H1 (cell line): ENCODE measurements around the gene EXOSC6. TPM values are rescaled to one million over a fixed set of nuclear protein-coding genes. Genes with fewer than 3 reads are reported as not detected.
"Not testable (repeated sequence)": the region's sequence is repeated elsewhere in the genome, so short reads cannot be mapped to it uniquely, and the experiment has no call there.

ENCODE experiments used
- CTCF ChIA-PET: fragments of 300-600 bp; sonication (Branson Sonifier 250); formaldehyde crosslinking; loops from one replicate; lab custom pipeline; 2021; ENCODE audit not compliant: partially characterized antibody; lab: Charles Lee
- POLR2A ChIA-PET: fragments of 300-600 bp; sonication (Branson Sonifier 250); formaldehyde crosslinking; loops from one replicate; lab custom pipeline; 2021; ENCODE audit warnings: inconsistent platforms; ENCODE audit not compliant: partially characterized antibody; lab: Charles Lee
- DNase-seq, 2 experiments: peaks; one replicate each; pipeline versions ENCODE4 v3.0.0 to v3.0.0-alpha.2; 2010 to 2022; ENCODE audit warnings: low spot score in 2 of 2, low read depth in 1 of 2, mixed read lengths in 1 of 2
- FAIRE-seq: peaks from 2 replicates; lab custom pipeline; 2011; peaks lifted over from hg19 to GRCh38; lab: Jason Lieb, UNC
- H2AFZ ChIP-seq: 2 replicates; pipeline ENCODE4 v1.8.1; 2012; ENCODE audit warnings: low read length, inconsistent platforms
- H2AK5ac ChIP-seq: 2 replicates; pipeline ENCODE4 v1.6.1; 2013; ENCODE audit warnings: low read depth, low read length
- H2BK120ac ChIP-seq: replicated peaks from 2 replicates; pipeline ENCODE3; 2013; ENCODE audit warnings: low read depth, low read length, inconsistent platforms
- H2BK12ac ChIP-seq: 2 replicates; pipeline ENCODE4 v1.6.1; 2013; ENCODE audit warnings: low read depth, low read length
- H2BK15ac ChIP-seq: 2 replicates; pipeline ENCODE4 v1.6.1; 2013; ENCODE audit warnings: low read length
- H2BK20ac ChIP-seq: 2 replicates; pipeline ENCODE4 v1.6.1; 2013; ENCODE audit warnings: low read length
- H2BK5ac ChIP-seq: 2 replicates; pipeline ENCODE4 v1.6.1; 2013; ENCODE audit warnings: low read depth, low read length
- H3K14ac ChIP-seq: 2 replicates; pipeline ENCODE4 v1.6.1; 2013; ENCODE audit warnings: inconsistent platforms; ENCODE audit not compliant: insufficient read length
- H3K18ac ChIP-seq: 2 replicates; pipeline ENCODE4 v1.6.1; 2013; ENCODE audit warnings: low read length; ENCODE audit errors: extremely low read depth
- H3K23ac ChIP-seq: 2 replicates; pipeline ENCODE4 v1.6.1; 2013; ENCODE audit warnings: inconsistent platforms; ENCODE audit not compliant: insufficient read length
- H3K23me2 ChIP-seq: 2 replicates; pipeline ENCODE4 v1.6.1; 2013; ENCODE audit warnings: low read depth, low read length
- H3K27ac ChIP-seq: 2 replicates; pipeline ENCODE4 v1.6.1; 2011; ENCODE audit warnings: low read depth, low read length, inconsistent platforms
- H3K27me3 ChIP-seq, 4 experiments: replicated peaks in 1 of 4; 1 replicate in 1 of 4; 2 replicates in 3 of 4; pipeline versions ENCODE4 v1.6.1 to v1.8.1; 2011 to 2013; ENCODE audit warnings: low read length in 3 of 4, mild to moderate bottlenecking in 3 of 4, inconsistent platforms in 2 of 4, mixed read lengths in 2 of 4, moderate library complexity in 1 of 4; ENCODE audit not compliant: control insufficient read depth in 3 of 4, insufficient read depth in 3 of 4; ENCODE audit errors: extremely low read depth in 1 of 4
- H3K36me3 ChIP-seq, 4 experiments: 2 replicates each; pipeline versions ENCODE4 v1.6.1 to v1.8.1; 2011 to 2013; ENCODE audit warnings: mild to moderate bottlenecking in 4 of 4, low read length in 3 of 4, moderate library complexity in 2 of 4, control low read depth in 1 of 4, inconsistent platforms in 1 of 4; ENCODE audit not compliant: insufficient read depth in 4 of 4, control insufficient read depth in 2 of 4
- H3K4ac ChIP-seq: replicated peaks from 2 replicates; pipeline ENCODE3; 2013; ENCODE audit warnings: low read length, low read depth, mixed read lengths, inconsistent platforms; ENCODE audit not compliant: insufficient read length
- H3K4me1 ChIP-seq, 4 experiments: replicated peaks in 1 of 4; 1 replicate in 1 of 4; 2 replicates in 3 of 4; pipeline versions ENCODE4 v1.6.1 to v1.8.1; 2011 to 2013; ENCODE audit warnings: low read length in 3 of 4, inconsistent platforms in 2 of 4, mixed read lengths in 1 of 4; ENCODE audit not compliant: insufficient read depth in 4 of 4, control insufficient read depth in 3 of 4
- H3K4me2 ChIP-seq, 2 experiments: 2 replicates each; pipeline versions ENCODE4 v1.6.1 to v1.8.1; 2011 to 2013; ENCODE audit warnings: low read depth in 2 of 2, low read length in 2 of 2, control low read depth in 1 of 2, inconsistent platforms in 1 of 2, mild to moderate bottlenecking in 1 of 2; ENCODE audit not compliant: insufficient read depth in 1 of 2
- H3K4me3 ChIP-seq, 4 experiments: fragments of 200-600, 300-600 bp in 1 of 4; sonication (generic), shearing (Covaris generic), sonication (Bioruptor Twin) in 1 of 4; 2 replicates each; pipeline versions ENCODE4 v1.5.1 to v1.8.1; 2011 to 2016; ENCODE audit warnings: low read length in 4 of 4, low read depth in 3 of 4, control low read depth in 2 of 4, inconsistent platforms in 2 of 4, mild to moderate bottlenecking in 2 of 4, mixed read lengths in 1 of 4, moderate library complexity in 1 of 4; ENCODE audit not compliant: insufficient read depth in 2 of 4; ENCODE audit errors: extremely low read depth in 1 of 4
- H3K56ac ChIP-seq: replicated peaks from 2 replicates; pipeline ENCODE3; 2013; ENCODE audit warnings: low read depth, mild to moderate bottlenecking, mixed read lengths, low read length, inconsistent platforms; ENCODE audit not compliant: insufficient read length
- H3K79me1 ChIP-seq: 2 replicates; pipeline ENCODE4 v1.6.1; 2013; ENCODE audit warnings: low read depth, low read length, control low read depth
- H3K79me2 ChIP-seq, 2 experiments: 2 replicates each; pipeline versions ENCODE4 v1.6.1 to v1.8.1; 2012 to 2013; ENCODE audit warnings: low read length in 2 of 2, mild to moderate bottlenecking in 2 of 2, inconsistent platforms in 1 of 2; ENCODE audit not compliant: insufficient read depth in 2 of 2, control insufficient read depth in 1 of 2
- H3K9ac ChIP-seq, 4 experiments: replicated peaks in 1 of 4; 1 replicate in 1 of 4; 2 replicates in 3 of 4; pipeline versions ENCODE4 v1.6.1 to v1.8.1; 2011 to 2013; ENCODE audit warnings: low read depth in 3 of 4, low read length in 3 of 4, control low read depth in 2 of 4, mild to moderate bottlenecking in 2 of 4, moderate library complexity in 2 of 4, inconsistent platforms in 1 of 4; ENCODE audit errors: extremely low read depth in 1 of 4
- H3K9me3 ChIP-seq, 2 experiments: 2 replicates each; pipeline versions ENCODE4 v1.6.1 to v1.8.1; 2012 to 2013; ENCODE audit warnings: mild to moderate bottlenecking in 2 of 2, moderate library complexity in 2 of 2, control low read depth in 1 of 2, inconsistent platforms in 1 of 2, low read depth in 1 of 2, low read length in 1 of 2, mixed read lengths in 1 of 2; ENCODE audit not compliant: insufficient read depth in 2 of 2
- H4K20me1 ChIP-seq, 2 experiments: replicated peaks in 1 of 2; 2 replicates each; pipeline versions ENCODE3 to v1.8.1; 2011 to 2013; ENCODE audit warnings: inconsistent platforms in 2 of 2, low read length in 2 of 2, mild to moderate bottlenecking in 1 of 2; ENCODE audit not compliant: insufficient read depth in 2 of 2, control insufficient read depth in 1 of 2
- H4K5ac ChIP-seq: 2 replicates; pipeline ENCODE4 v1.6.1; 2013; ENCODE audit warnings: low read length, low read depth, mixed read lengths, inconsistent platforms; ENCODE audit not compliant: insufficient read length
- H4K8ac ChIP-seq: 2 replicates; pipeline ENCODE4 v1.8.0; 2013; ENCODE audit warnings: mild to moderate bottlenecking, moderate library complexity, low read length, inconsistent platforms; ENCODE audit not compliant: insufficient read depth; ENCODE audit errors: extremely low read depth
- H4K91ac ChIP-seq: replicated peaks from 2 replicates; pipeline ENCODE3; 2013; ENCODE audit warnings: low read length, mixed read lengths, inconsistent platforms; ENCODE audit not compliant: insufficient read length
- NANOG ChIP-seq: IDR thresholded peaks from 2 replicates; pipeline ENCODE4 v1.6.1; 2011; ENCODE audit warnings: low read length, low read depth, mild to moderate bottlenecking, inconsistent platforms; ENCODE audit not compliant: insufficient read depth, poor library complexity, severe bottlenecking
- WGBS, 2 experiments: shearing (Covaris generic) in 1 of 2; methylation state at CpG; one replicate each; pipeline versions ENCODE4 v1.1.6 to v1.1.7; 2013 to 2015; ENCODE audit warnings: low lambda C conversion rate in 2 of 2, mixed read lengths in 2 of 2, inconsistent platforms in 1 of 2, low coverage in 1 of 2, missing lambda C conversion rate in 1 of 2; ENCODE audit not compliant: insufficient replicate concordance in 2 of 2, insufficient coverage in 1 of 2, insufficient read length in 1 of 2; ENCODE audit errors: extremely low coverage in 1 of 2, missing lambda C conversion rate in 1 of 2; 5-methylcytosine and 5-hydroxymethylcytosine counted together
- polyA plus RNA-seq, 7 experiments: library from polyadenylated mRNA; depleted of rRNA in 3 of 7; stranded (reverse) in 5 of 7; unstranded in 2 of 7; fragments of >200 nt in 5 of 7; fragments of 200-250 nt in 2 of 7; gene quantifications; 1 replicate in 5 of 7; 2 replicates in 1 of 7; 4 replicates in 1 of 7; pipeline versions ENCODE4 v1.2.1 to v1.2.3, GENCODE V29; 2011 to 2013; ENCODE audit warnings: missing spikeins in 2 of 7, mixed read lengths in 2 of 7
- total RNA-seq: library from RNA; stranded (reverse); fragmentation: NEBNext Ultra II Directional; extraction: Animal tissue kit (Norgen Biotek cat#: 25700); gene quantifications from 2 replicates; pipeline ENCODE4 v1.2.1, GENCODE V29; 2021

Gene EXOSC6
- total and polyA plus RNA-seq, 2 of the 8 experiments (the other 6 are each of a cell fraction or from before 2014, with no cell fraction given), result 9.7 to 22.5 TPM

DNA sequence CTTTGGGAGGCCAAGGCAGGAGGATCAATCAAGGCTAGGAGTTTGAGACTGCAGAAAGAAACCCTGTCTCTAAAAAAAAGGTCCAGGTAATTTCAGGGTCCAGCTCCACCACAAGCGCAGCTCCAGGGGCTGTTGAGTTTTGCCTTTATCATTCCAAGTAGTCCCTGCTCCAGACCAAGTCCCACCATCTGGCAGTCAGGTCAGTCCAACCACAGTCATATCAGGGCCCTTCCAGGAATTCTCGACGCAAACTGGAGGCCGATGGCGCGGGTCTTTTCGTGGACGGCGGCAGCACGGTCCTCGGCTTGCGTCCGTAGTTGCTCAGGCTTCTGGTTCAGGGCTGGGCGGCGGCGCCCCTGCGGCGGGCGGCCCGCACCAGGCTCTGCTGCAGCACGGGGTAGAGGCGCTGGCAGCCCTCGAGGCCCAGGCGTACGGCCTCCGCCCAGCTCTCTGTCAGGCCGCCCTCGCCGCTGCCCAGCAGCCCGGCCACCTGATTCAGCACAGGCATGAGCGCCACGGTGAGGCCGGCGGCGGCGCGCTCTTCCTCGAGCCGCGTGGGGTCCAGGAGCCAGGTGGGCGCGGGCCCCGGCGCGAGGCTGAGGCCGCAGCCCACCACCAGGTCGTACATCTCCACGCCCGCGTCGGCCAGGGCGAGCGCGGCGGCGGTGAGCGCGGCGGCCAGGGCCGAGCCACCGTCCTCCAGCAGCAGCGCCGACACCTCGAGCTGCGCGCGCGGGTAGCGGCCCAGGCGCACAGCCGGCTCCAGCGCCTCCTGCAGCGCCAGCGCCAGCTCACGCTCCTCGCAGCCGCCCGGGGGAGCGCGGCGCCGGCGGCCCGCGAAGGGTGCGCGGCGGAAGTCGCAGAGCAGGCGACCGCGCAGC, 752 bp downstream of the EXOSC6 start (continued):
- TF ChIP-seq NANOG, result no peak

DNA sequence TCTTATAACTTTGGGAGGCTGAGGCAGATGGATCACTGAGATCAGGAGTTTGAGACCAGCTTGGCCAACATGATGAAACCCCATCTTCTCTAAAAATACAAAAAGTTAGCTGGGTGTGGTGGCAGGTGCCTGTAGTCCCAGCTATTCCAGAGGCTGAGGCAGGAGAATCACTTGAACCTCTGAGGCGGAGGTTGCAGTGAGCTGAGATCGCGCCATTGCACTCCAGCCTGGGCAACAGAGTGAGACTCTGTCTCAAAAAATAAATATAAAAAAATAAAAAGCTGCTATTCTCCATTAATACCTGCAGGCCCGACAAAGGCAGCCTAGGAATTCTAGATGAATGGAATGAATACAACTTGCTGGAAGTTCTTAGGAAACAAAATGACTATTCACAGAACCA, 2.0 kb downstream of the EXOSC6 start:
- not testable (repeated sequence) for H2BK12ac ChIP-seq, H4K8ac ChIP-seq, H3K23me2 ChIP-seq, H3K9ac ChIP-seq, DNase-seq, H2AK5ac ChIP-seq, H4K5ac ChIP-seq, H4K91ac ChIP-seq, H2BK15ac ChIP-seq, H3K23ac ChIP-seq, H2BK5ac ChIP-seq, H2BK20ac ChIP-seq, H3K4me1 ChIP-seq, FAIRE-seq, H3K14ac ChIP-seq, H3K27ac ChIP-seq, H2AFZ ChIP-seq, H3K79me1 ChIP-seq, H3K27me3 ChIP-seq, H3K9me3 ChIP-seq, H3K18ac ChIP-seq, H3K4ac ChIP-seq, H2BK120ac ChIP-seq, H3K56ac ChIP-seq
- H3K4me3 ChIP-seq, result peak overlapping the region in 2 of 4 experiments; percentile 26 to 79; a peak in 2 of 8 replicates
- ChIA-PET POLR2A (interaction anchor here (0.6 to 6.8 kb wide), 5 partner anchors 9 to 88 kb away, joined by 4 to 48 read pairs (median 6); partner anchors contain the start of gene AARS1), CTCF (interaction anchor here (0.7 to 1.4 kb wide), 3 partner anchors 18 to 215 kb away, joined by 3 to 4 read pairs (median 3); no protein-coding TSS in a partner anchor)
- peaks cover 2 to 12% of the 10 kb centered on the region in 2 experiments for H4K20me1 ChIP-seq
- 88% methylated on average over 4 of the region's 4 CpGs; no CpG with 5 or more reads in 1 of the 2 experiments for WGBS, 2 experiments
- peaks cover 0 to 20% of the 10 kb centered on the region in 2 experiments; a peak in 2 of 4 replicates for H3K79me2 ChIP-seq
- H3K4me2 ChIP-seq, result peak overlapping the region; percentile 48 to 60; a peak in 2 of 4 replicates
- H3K36me3 ChIP-seq, result peaks cover 19 to 28% (median 27%) of the 10 kb centered on the region in 4 experiments; a peak in 7 of 8 replicates
